NCI-H2171 (cell line): Measurements from ENCODE around the gene ZNF536.
"Not testable (repeated sequence)": the region's sequence is repeated elsewhere in the genome, so short reads cannot be mapped to it uniquely, and the experiment has no call there.

Experiments
- DNase-seq: peaks from one replicate; lab custom pipeline; 2025; lab: John Stamatoyannopoulos, UW

The ZNF536 gene

GRCh38 chr19:30446850-30447552 lies 74.8 kb downstream of the ZNF536 start:
- no peak for DNase-seq

GRCh38 chr19:30447553-30447870 lies 75.3 kb downstream of the ZNF536 start:
- no peak for DNase-seq

- no peak for DNase-seq
These were observed 76.3 kb downstream of the ZNF536 start for GRCh38 chr19:30448386-30449077.

GRCh38 chr19:30449078-30449590 lies 77.0 kb downstream of the ZNF536 start:
- no peak for DNase-seq

- DNase-seq: no peak
These were observed 77.5 kb downstream of the ZNF536 start for GRCh38 chr19:30449673-30450072.

GRCh38 chr19:30450100-30450499 lies 77.9 kb downstream of the ZNF536 start:
- DNase-seq: peak; percentile 91

GRCh38 chr19:30450835-30451321 lies 78.7 kb downstream of the ZNF536 start:
- no peak for DNase-seq

GRCh38 chr19:30452931-30453330 lies 80.7 kb downstream of the ZNF536 start:
- DNase-seq: no peak

GRCh38 chr19:30453743-30454142 lies 81.6 kb downstream of the ZNF536 start:
- no peak for DNase-seq

GRCh38 chr19:30455881-30456280 lies 83.7 kb downstream of the ZNF536 start:
- DNase-seq: no peak

GRCh38 chr19:30457484-30457883 lies 85.3 kb downstream of the ZNF536 start:
- DNase-seq: no peak

- DNase-seq: no peak
These were observed 87.7 kb downstream of the ZNF536 start for GRCh38 chr19:30459859-30460258.

GRCh38 chr19:30464162-30464561 lies 92.0 kb downstream of the ZNF536 start:
- no peak for DNase-seq

GRCh38 chr19:30466598-30466997 lies 94.4 kb downstream of the ZNF536 start:
- not testable (repeated sequence) for DNase-seq

GRCh38 chr19:30467239-30467638 lies 95.1 kb downstream of the ZNF536 start:
- no peak for DNase-seq

- DNase-seq: no peak
These were observed 97.6 kb downstream of the ZNF536 start for GRCh38 chr19:30469774-30470173.

GRCh38 chr19:30471441-30471840 lies 99.3 kb downstream of the ZNF536 start:
- peak; percentile 50 for DNase-seq

GRCh38 chr19:30473334-30473867 lies 101.2 kb downstream of the ZNF536 start:
- DNase-seq: no peak

GRCh38 chr19:30476997-30477396 lies 104.8 kb downstream of the ZNF536 start:
- DNase-seq: no peak

- no peak for DNase-seq
These were observed 107.0 kb downstream of the ZNF536 start for GRCh38 chr19:30479231-30479630.

GRCh38 chr19:30480097-30480496 lies 107.9 kb downstream of the ZNF536 start:
- DNase-seq: no peak

- DNase-seq: no peak
These were observed 108.9 kb downstream of the ZNF536 start for GRCh38 chr19:30481063-30481462.

GRCh38 chr19:30481823-30482222 lies 109.6 kb downstream of the ZNF536 start:
- no peak for DNase-seq
